BJ (cell line): ENCODE measurements around the gene STEAP3. TPM values are rescaled to one million over a fixed set of nuclear protein-coding genes. Genes with fewer than 3 reads are reported as not detected.
A peak's percentile ranks its signal among the peaks of the same experiment; 100 is the strongest.

Source experiments
- CTCF ChIA-PET: fragments of 350-600 bp; formaldehyde crosslinking; extraction: SDS; loops from one replicate; lab custom pipeline; 2021; ENCODE audit warnings: antibody characterized with exemption, inconsistent platforms; lab: Yijun Ruan, JAX
- POLR2A ChIA-PET: fragments of 300-600 bp; sonication (Branson Sonifier 250); formaldehyde crosslinking; extraction: SDS; loops from one replicate; lab custom pipeline; 2021; ENCODE audit warnings: antibody characterized with exemption; lab: Charles Lee
- DNase-seq: peaks from one replicate; pipeline ENCODE4 v3.0.0-alpha.2; 2011; ENCODE audit warnings: low read depth
- H3K27me3 ChIP-seq: 2 replicates; pipeline ENCODE4 v1.6.0; 2011; ENCODE audit warnings: low read length; ENCODE audit not compliant: control insufficient read depth, insufficient read depth
- H3K36me3 ChIP-seq: 2 replicates; pipeline ENCODE4 v1.5.1; 2011; ENCODE audit warnings: low read length; ENCODE audit not compliant: control insufficient read depth, insufficient read depth
- H3K4me3 ChIP-seq: 2 replicates; pipeline ENCODE4 v1.5.1; 2011; ENCODE audit warnings: low read depth, mild to moderate bottlenecking, control low read depth, low read length
- CTCF ChIP-seq: IDR thresholded peaks from 2 replicates; pipeline ENCODE4 v1.5.1; 2011; ENCODE audit warnings: low read depth, mild to moderate bottlenecking, control low read depth, inconsistent platforms, low read length, moderate library complexity; ENCODE audit not compliant: insufficient read depth
- polyA plus RNA-seq: library from polyadenylated mRNA; depleted of rRNA; stranded (reverse); fragments of >200 nt; gene quantifications from 2 replicates; pipeline ENCODE4 v1.2.3, GENCODE V29; 2011

Gene STEAP3
- polyA plus RNA-seq, 1 experiment: 13.9 TPM

DNA sequence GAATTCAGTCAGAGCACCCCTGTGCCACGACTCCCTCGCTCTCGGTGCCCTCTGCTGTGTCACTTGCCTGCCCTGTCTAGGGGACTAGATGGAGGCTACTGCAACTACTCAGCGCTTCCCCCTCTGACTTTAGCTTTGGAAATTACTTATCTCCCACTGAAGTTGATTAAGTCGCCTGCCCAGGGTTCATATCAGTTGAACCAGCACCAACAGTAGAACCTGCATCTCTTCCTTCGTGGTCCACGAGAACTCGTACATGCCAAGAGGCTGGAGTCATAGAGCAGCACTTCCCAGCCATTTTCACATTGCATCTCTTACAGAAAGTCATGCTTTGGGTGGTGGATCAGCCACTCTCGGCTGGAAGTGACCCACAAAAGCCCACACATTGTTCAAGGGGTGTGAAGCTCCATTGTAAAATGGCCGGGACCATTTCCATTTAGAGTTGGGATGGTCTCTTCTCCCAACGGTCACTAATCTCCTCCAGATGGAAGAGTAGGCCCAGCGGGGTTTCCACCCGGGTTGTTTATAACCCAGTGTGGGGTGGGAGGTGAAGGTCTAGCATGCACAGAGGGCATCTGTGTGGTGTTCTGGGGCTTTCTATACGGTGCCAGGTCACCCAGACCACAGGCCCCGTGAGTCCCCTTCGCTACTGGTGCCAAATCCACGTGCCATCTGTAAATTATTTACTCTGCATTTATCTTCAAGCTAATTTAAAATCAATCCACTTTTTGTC is 38.0 kb downstream of the STEAP3 start:
- Histone ChIP-seq H3K4me3 (no peak overlapping the region), H3K27me3 (no peaks in the 10 kb centered on the region), H3K36me3 (no peaks in the 10 kb centered on the region)
- no peak for TF ChIP-seq CTCF
- POLR2A ChIA-PET: no interaction called here
- CTCF ChIA-PET: interaction anchor here (0.9 to 2.3 kb wide), 4 partner anchors 28 to 233 kb away, joined by 3 to 10 read pairs (median 4); no protein-coding TSS in a partner anchor
- no peak for DNase-seq

- Histone ChIP-seq H3K36me3 (no peaks in the 10 kb centered on the region), H3K4me3 (no peak overlapping the region), H3K27me3 (no peaks in the 10 kb centered on the region)
- DNase-seq: no peak
- POLR2A ChIA-PET: no interaction called here
- no peak for TF ChIP-seq CTCF
- CTCF ChIA-PET: interaction anchor here (1.9 to 2.7 kb wide), 3 partner anchors 14 to 42 kb away, joined by 9 to 34 read pairs (median 14); no protein-coding TSS in a partner anchor
These were observed 39.4 kb downstream of the STEAP3 start for GRCh38 chr2:119263025-119263424.

- ChIA-PET POLR2A (no interaction called here), CTCF (interaction anchor here (0.8 to 3.9 kb wide), 12 partner anchors 9 to 382 kb away, joined by 3 to 34 read pairs (median 8); no protein-coding TSS in a partner anchor)
- no peak for DNase-seq
- H3K27me3 ChIP-seq: no peaks in the 10 kb centered on the region
- no peaks in the 10 kb centered on the region for H3K36me3 ChIP-seq
- TF ChIP-seq CTCF: no peak
- no peak overlapping the region for H3K4me3 ChIP-seq
These were observed 40.0 kb downstream of the STEAP3 start for GRCh38 chr2:119263656-119264055.

DNA sequence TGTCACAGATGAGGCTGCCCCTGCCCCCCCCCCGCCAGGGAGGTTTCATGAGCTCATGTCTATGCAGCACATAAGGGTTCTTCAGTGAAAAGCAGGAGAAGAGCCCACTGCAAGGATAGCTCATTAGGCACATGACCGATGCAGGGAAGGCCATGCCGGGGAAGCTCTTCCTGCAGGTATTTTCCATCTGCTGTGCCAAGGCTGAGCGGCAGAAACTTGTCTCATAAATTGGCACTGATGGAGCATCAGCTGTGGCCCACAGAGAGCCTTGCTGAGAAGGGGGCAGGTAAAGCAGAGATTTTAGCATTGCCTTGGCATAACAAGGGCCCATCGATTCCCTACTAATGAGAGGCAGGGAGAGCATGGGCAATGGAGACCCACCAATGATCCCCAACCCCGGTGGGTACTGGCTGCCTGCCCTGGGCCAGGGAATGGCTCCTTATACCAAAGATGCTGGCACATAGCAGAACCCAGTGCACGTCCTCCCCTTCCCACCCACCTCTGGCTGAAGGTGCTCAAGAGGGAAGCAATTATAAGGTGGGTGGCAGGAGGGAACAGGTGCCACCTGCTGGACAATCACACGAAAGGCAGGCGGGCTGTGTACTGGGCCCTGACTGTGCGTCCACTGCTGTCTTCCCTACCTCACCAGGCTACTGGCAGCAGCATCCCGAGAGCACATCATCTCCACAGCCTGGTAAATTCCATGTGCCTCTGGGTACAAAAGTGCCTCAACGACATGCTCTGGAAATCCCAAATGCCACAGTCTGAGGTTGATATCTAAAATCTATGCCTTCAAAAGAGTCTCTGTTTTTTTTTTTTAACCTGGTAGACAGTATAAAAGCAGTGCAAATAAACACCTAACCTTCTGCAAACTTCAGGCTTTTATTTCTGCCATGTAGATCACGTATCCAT is 41.4 kb downstream of the STEAP3 start:
- DNase-seq: no peak

More for the DNA sequence above, 41.4 kb downstream of the STEAP3 start:
- CTCF ChIA-PET: interaction anchor here (0.6 to 3.9 kb wide), 33 partner anchors 9 to 384 kb away, joined by 3 to 34 read pairs (median 5); partner anchors contain the start of gene STEAP3
- peak; percentile 90 for TF ChIP-seq CTCF
- no peaks in the 10 kb centered on the region for H3K27me3 ChIP-seq
- H3K36me3 ChIP-seq: no peaks in the 10 kb centered on the region
- POLR2A ChIA-PET: no interaction called here
- no peak overlapping the region for H3K4me3 ChIP-seq
